HG03039 (cell line): ENCODE measurements around the gene PGM5.

ENCODE experiments used
- ATAC-seq: cut with Tn5 transposase; IDR thresholded peaks from one replicate; pipeline ENCODE4 v1.9.1; 2021; ENCODE audit warnings: mild to moderate bottlenecking, moderate library complexity; ENCODE audit not compliant: unreplicated experiment

PGM5 gene

DNA sequence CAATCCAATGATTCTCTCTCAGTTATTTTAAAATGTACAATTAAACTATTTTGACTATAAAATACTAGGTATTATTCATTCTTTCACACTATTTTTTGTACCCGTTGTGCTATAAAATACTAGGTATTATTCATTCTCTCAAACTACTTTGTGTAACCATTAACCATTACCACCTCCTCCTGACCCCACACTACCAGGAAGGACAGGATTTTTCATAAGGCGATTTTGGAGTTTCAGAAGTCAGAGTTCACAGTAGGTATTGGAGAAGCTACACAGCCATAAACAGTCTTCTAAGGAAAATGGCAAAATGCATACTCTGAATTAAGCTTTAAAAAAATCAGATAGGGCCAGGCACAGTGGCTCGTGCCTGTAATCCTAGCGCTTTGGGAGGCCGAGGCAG, 219.4 kb downstream of the PGM5 start:
- ATAC-seq: no peak

- peak; percentile 60 for ATAC-seq
Observed at GRCh38 chr9:68577774-68578591, 221.6 kb downstream of the PGM5 start.
